Ovary (tissue), 9 donors: ENCODE measurements around the gene LMF2. TPM values are rescaled to one million over a fixed set of nuclear protein-coding genes. Genes with fewer than 3 reads are reported as not detected.
A peak's percentile ranks its signal among the peaks of the same experiment; 100 is the strongest.

Experiments
- DNase-seq, 5 donors: peaks; one replicate each; pipeline ENCODE4 v3.0.0-alpha.2; 2019 to 2020
- H3K27ac ChIP-seq, 2 donors: fragments of 200-600 bp; one replicate each; pipeline versions ENCODE4 v1.5.1 to v1.8.0; 2019 to 2022
- H3K27me3 ChIP-seq: fragments of 200-600 bp; one replicate; pipeline ENCODE4 v1.8.0; 2022
- H3K36me3 ChIP-seq: fragments of 200-600 bp; sonication (generic); one replicate; pipeline ENCODE4 v1.5.1; 2019
- H3K4me1 ChIP-seq: one replicate; pipeline ENCODE4 v1.8.1; 2013; ENCODE audit warnings: mild to moderate bottlenecking, moderate library complexity; ENCODE audit not compliant: insufficient read depth
- H3K4me3 ChIP-seq: fragments of 200-600 bp; sonication (generic); one replicate; pipeline ENCODE4 v1.5.1; 2017
- H3K9me3 ChIP-seq, 2 donors: fragments of 200-600 bp in 1 of 2; sonication (generic) in 1 of 2; one replicate each; pipeline versions ENCODE4 v1.5.1 to v1.8.1; 2013 to 2019; ENCODE audit warnings: mild to moderate bottlenecking in 1 of 2, moderate library complexity in 1 of 2
- EP300 ChIP-seq: sonication (generic); formaldehyde crosslinking; IDR thresholded peaks from one replicate; pipeline ENCODE4 v1.6.1; 2017; ENCODE audit warnings: antibody characterized with exemption
- POLR2A ChIP-seq: fragments of 450-650 bp; IDR thresholded peaks from one replicate; pipeline ENCODE4 v1.6.1; 2017; ENCODE audit warnings: antibody characterized with exemption, mild to moderate bottlenecking, moderate library complexity
- WGBS, 3 donors: extraction: QIAGEN DNeasy Blood & Tissue Kit in 1 of 3; methylation state at CpG; one replicate each; pipeline versions ENCODE4 v1.1.5 to v1.1.7; 2013 to 2017; 5-methylcytosine and 5-hydroxymethylcytosine counted together
- intact Hi-C, 4 donors: fragments of 100-400 bp; cut with DNase I; formaldehyde crosslinking; loops; one replicate each; pipeline versions ENCODE4 v1.11.0 to v1.15.1; 2022 to 2023
- polyA plus RNA-seq, 2 donors: library from polyadenylated mRNA; stranded (reverse); fragments of 200-250 nt in 1 of 2; fragments of 350-450 nt in 1 of 2; fragmentation: Illumina TruSeq in 1 of 2; extraction: RNeasy Lipid Tissue Mini Kit (QIAGEN cat#74804) in 1 of 2; gene quantifications; one replicate each; pipeline ENCODE4 v1.2.3, GENCODE V29; 2013 to 2014
- total RNA-seq, 7 donors: library from RNA; depleted of rRNA in 2 of 7; stranded (reverse); fragments of >200 nt in 2 of 7; fragmentation: NEBNext Ultra II Directional in 3 of 7; extraction: Animal tissue kit (Norgen Biotek cat#: 25700) in 3 of 7; gene quantifications; one replicate each; pipeline versions ENCODE4 v1.1.0 to v1.2.4, GENCODE V29; 2016 to 2023
- TF ChIP-seq, protein P1 (sequence below), 3 donors: fragments of 450-650 bp in 2 of 3; fragments of 200-600 bp in 1 of 3; IDR thresholded peaks; one replicate each; pipeline versions ENCODE4 v1.5.1 to v1.8.0; 2016 to 2022; ENCODE audit warnings: antibody characterized with exemption in 3 of 3, mild to moderate bottlenecking in 1 of 3
- donor health status: DM: no; HTN: no; CAD: no; lungs with moderate emphysema.
- donor health status: DM: no; HTN: no; CAD: no.
- donor health status: Bipolar disorder and iron deficiency.
- donor health status: DM: yes; HTN: yes; CAD: no.
- donor health status: DM: no; HTN: no; CAD: no.
- donor health status: DM: yes; HTN: yes; CAD: no.

LMF2 gene
- total and polyA plus RNA-seq, 9 donors, result 1.5 to 76.6 (median 52.3) TPM

DNA sequence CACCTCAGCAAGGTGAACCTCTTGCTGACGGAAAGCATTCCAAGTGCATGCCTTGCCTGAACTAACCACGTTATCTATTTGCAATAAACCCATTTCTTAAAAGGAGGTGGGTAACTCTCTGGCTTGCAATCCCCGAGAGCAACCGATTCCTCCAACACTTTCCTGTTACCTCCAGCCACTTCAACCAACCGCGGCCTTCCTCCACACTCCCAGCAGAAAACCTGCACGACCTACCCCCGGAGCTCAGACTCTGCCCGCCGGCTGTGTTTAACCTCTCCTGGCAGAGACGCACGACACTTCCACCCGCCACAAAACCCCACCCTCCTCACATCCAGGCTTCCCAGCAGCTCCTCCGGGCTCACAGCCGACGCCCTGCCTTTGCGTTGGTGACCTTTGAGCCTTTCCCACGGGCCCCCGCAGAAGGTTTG lies 17.2 kb upstream of the LMF2 start:
- DNase-seq, result no peak
- peak overlapping the region in 1 of 2 donors; percentile 87 for H3K27ac ChIP-seq
- intact Hi-C loops, result loop anchor here in 2 of 4 donors (10.0 kb wide), 2 partner anchors 270 to 280 kb away; partner anchors contain the start of genes HDAC10 (in 1 of the 2) and TUBGCP6 (in 1 of the 2)

DNA sequence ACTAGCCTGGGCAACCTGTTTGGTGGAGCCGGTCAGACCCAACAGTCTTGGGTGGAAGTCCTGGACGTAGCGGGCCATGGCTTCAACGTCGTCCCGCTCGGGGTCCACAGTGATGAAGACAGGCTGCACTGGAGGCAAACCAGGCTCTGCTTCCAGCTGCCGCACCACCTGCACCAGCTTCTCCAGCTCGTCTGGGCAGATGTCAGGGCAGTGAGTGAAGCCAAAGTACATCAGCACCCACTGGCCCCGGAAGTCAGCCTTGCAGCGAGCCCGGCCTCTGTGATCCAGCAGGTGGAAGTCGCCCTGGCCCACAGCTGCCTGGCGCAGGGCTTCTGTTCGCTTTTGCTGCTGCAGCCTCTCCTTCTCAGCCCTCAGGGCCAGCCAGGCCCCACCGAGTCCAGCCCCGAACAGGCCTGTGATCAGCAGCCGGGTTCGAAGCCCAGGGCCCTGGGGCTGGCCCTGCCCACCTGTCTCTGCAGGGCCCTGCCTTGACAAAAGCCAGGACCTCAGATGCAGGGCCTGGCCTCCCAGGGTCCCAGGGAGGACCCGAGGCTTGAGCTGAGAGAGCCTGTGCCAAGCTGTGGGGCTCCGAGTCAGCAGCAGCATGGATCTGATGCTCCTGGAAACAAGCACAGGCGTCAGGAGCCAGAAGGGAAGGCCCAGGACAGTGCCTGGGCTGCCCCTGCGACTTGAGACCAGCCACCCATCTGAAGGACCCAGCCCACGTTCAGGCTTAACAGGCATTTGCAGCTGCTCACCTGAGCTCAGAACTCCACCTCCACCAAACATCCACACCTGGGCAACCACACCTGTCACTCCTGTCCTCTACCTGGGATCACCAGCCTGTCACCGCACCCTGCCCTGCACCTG lies 16.5 kb upstream of the LMF2 start:
- DNase-seq, result peak in 1 of 5 donors; percentile 38
- H3K4me3 ChIP-seq, result peak overlapping the region; percentile 55
- H3K4me1 ChIP-seq, result peaks cover 12% of the 10 kb centered on the region
- intact Hi-C loops, result loop anchor here in 2 of 4 donors (10.0 kb wide), 2 partner anchors 269 to 279 kb away; partner anchors contain the start of genes HDAC10 (in 1 of the 2) and TUBGCP6 (in 1 of the 2)
- 73 to 80% (median 78%) methylated on average over 25 of the region's 25 CpGs for WGBS, 3 donors
- no peaks in the 10 kb centered on the region for H3K27me3 ChIP-seq
- no peak for TF ChIP-seq POLR2A
- H3K27ac ChIP-seq, result no peak overlapping the region
- no peaks in the 10 kb centered on the region for H3K36me3 ChIP-seq
- no peaks in the 10 kb centered on the region for H3K9me3 ChIP-seq

More for the DNA sequence above, 17.2 kb upstream of the LMF2 start:
- no peaks in the 10 kb centered on the region for H3K27me3 ChIP-seq
- WGBS, 3 donors, result 5 to 8% (median 7%) methylated on average over 19 of the region's 19 CpGs
- H3K9me3 ChIP-seq, result no peaks in the 10 kb centered on the region
- peak overlapping the region; percentile 55 for H3K4me3 ChIP-seq
- H3K4me1 ChIP-seq, result peaks cover 12% of the 10 kb centered on the region
- TF ChIP-seq, protein P1, sequence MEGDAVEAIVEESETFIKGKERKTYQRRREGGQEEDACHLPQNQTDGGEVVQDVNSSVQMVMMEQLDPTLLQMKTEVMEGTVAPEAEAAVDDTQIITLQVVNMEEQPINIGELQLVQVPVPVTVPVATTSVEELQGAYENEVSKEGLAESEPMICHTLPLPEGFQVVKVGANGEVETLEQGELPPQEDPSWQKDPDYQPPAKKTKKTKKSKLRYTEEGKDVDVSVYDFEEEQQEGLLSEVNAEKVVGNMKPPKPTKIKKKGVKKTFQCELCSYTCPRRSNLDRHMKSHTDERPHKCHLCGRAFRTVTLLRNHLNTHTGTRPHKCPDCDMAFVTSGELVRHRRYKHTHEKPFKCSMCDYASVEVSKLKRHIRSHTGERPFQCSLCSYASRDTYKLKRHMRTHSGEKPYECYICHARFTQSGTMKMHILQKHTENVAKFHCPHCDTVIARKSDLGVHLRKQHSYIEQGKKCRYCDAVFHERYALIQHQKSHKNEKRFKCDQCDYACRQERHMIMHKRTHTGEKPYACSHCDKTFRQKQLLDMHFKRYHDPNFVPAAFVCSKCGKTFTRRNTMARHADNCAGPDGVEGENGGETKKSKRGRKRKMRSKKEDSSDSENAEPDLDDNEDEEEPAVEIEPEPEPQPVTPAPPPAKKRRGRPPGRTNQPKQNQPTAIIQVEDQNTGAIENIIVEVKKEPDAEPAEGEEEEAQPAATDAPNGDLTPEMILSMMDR (IDR thresholded peaks at IDR 0.05), result no peak
- TF ChIP-seq POLR2A, result no peak
- TF ChIP-seq EP300, result no peak
- H3K36me3 ChIP-seq, result no peaks in the 10 kb centered on the region

DNA sequence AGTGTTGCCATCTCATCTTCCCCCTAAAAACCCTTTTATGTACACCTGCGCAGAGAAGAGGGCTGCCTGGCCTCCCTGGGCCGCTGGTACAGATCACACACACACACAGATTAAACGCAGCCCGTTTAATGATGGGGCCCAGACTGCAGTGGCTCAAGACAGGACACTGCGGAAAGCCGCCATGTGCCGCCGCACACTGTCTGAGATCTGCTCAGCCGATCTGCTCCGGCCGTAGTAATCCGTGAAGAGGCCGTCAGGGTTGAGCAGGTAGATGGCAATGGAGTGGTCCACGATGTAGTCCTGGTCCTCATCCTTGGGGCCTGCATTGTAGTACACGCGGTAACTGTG lies 15.9 kb upstream of the LMF2 start:
- Histone ChIP-seq H3K36me3 (no peaks in the 10 kb centered on the region), H3K9me3 (no peaks in the 10 kb centered on the region), H3K4me3 (no peak overlapping the region), H3K27ac (no peak overlapping the region), H3K27me3 (no peaks in the 10 kb centered on the region), H3K4me1 (peaks cover 11% of the 10 kb centered on the region)
- WGBS, 3 donors, result 78 to 88% (median 86%) methylated on average over 16 of the region's 16 CpGs
- no peak for DNase-seq
- intact Hi-C loops, result loop anchor here in 2 of 4 donors (10.0 kb wide), 2 partner anchors 269 to 279 kb away; partner anchors contain the start of genes HDAC10 (in 1 of the 2) and TUBGCP6 (in 1 of the 2)
- TF ChIP-seq EP300 (no peak), POLR2A (no peak)
- TF ChIP-seq, protein P1 (IDR thresholded peaks at IDR 0.05), result no peak

DNA sequence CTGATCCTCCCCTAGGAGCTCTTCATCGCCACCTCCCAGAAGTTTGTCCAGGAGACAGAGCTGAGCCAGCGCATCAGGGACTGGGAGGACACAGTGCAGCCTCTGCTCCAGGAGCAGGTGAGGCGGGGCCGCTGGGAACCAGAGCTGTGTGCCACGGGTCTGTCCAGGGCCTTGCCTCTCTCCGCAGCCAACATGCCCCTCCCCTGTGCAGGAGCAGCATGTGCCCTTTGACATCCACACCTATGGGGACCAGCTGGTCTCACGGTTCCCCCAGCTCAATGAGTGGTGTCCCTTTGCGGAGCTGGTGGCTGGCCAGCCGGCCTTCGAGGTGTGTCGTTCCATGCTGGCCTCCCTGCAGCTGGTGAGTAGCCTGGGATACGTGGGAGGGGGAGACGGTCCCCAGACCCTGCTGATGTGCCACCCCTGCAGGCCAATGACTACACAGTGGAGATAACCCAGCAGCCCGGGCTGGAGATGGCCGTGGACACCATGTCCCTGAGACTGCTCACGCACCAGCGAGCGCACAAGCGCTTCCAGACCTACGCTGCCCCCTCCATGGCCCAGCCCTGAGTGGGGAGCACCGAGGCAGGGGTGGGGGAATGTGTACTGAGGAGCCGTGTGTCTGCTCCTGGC lies 15.4 kb upstream of the LMF2 start:
- Histone ChIP-seq H3K4me1 (peaks cover 11% of the 10 kb centered on the region), H3K4me3 (no peak overlapping the region), H3K27ac (no peak overlapping the region), H3K9me3 (no peaks in the 10 kb centered on the region), H3K27me3 (no peaks in the 10 kb centered on the region), H3K36me3 (no peaks in the 10 kb centered on the region)
- intact Hi-C loops, result loop anchor here in 2 of 4 donors (10.0 kb wide), 2 partner anchors 268 to 278 kb away; partner anchors contain the start of genes HDAC10 (in 1 of the 2) and TUBGCP6 (in 1 of the 2)
- no peak for TF ChIP-seq POLR2A
- TF ChIP-seq EP300, result no peak
- TF ChIP-seq, protein P1 (IDR thresholded peaks at IDR 0.05), result no peak
- WGBS, 3 donors, result 72 to 83% (median 73%) methylated on average over 21 to 22 of the region's 22 CpGs
- no peak for DNase-seq
